ENCODE measurements around the gene ATP5F1E. TPM values are rescaled to one million over a fixed set of nuclear protein-coding genes. Genes with fewer than 3 reads are reported as not detected.

ATP5F1E gene
- total and polyA plus RNA-seq, 12 donors, result 13.3 to 131 (median 55.3) TPM

DNA sequence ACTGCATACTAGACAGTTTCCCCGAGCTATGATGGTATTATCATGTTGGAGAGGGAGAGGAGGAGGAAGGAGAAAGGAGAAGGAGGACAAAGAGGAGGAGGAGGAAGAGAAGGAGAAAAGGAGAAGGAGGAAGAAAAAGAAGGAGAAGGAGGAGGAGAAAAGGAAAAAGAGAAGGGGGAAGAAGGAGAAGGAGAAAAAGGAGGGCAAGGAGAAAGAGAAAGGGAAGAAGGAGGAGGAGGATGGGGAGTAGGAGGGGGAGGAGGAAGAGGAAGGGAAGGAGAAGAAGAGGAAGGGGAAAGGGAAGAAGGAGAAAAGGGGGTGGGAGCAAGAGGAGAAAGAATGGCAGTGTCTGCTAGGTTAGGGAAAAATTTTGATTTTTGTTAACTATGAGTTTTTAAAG is 45.6 kb upstream of the ATP5F1E start:
- Histone ChIP-seq H3K9me3 (replicated peaks in 1 of 3) (no peaks in the 10 kb centered on the region), H3K4me3 (no peak overlapping the region), H3K36me3 (replicated peaks in 1 of 2) (no peaks in the 10 kb centered on the region), H3K27ac (no peak overlapping the region), H3K4me1 (replicated peaks in 1 of 2) (no peaks in the 10 kb centered on the region), H3K27me3 (peaks cover 8% of the 10 kb centered on the region)
- intact Hi-C loops (cut with DNase I), result no loop called here
- TF ChIP-seq CTCF (IDR thresholded peaks at IDR 0.05) (no peak), POLR2A (IDR thresholded peaks at IDR 0.05) (no peak)
- 33 to 55% (median 41%) methylated on average over 1 of the region's 1 CpG for WGBS, 4 donors
- DNase-seq, result no peak

DNA sequence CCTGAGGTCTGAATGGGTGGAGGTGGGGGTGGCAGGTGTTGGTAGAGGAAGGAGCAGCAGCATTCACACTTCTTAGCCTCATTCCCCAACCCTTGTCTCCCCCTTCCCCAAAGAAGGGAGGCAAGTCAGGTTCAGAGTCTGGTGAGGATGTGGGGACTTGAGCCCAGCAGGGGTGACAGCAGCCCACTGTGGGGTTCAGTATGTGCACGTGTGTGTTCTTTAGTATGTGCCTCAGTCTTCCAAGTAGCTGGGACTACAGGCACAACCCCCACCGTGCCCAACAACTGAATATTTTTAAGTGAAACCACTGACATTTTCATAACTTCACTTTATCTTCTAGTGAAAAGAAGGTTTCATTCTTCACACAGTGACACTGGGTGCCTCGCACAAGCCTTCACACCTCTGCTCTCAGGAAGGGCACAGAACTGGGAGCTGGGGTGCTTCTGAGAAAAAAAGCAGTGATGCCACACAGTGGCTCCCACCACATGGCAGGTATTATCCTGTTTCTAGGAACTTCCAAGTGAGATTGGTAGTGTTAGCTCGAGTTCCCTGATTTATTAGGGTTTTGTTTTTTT is 43.9 kb upstream of the ATP5F1E start:
- H3K4me1 ChIP-seq (replicated peaks in 1 of 2), result no peaks in the 10 kb centered on the region
- H3K9me3 ChIP-seq (replicated peaks in 1 of 3), result no peaks in the 10 kb centered on the region
- no peak for DNase-seq
- no peaks in the 10 kb centered on the region for H3K36me3 ChIP-seq (replicated peaks in 1 of 2)
- no peak overlapping the region for H3K27ac ChIP-seq
- no peak overlapping the region for H3K4me3 ChIP-seq
- TF ChIP-seq CTCF (IDR thresholded peaks at IDR 0.05), result no peak
- no peak for TF ChIP-seq POLR2A (IDR thresholded peaks at IDR 0.05)
- WGBS, 4 donors, result 68 to 77% (median 72%) methylated on average over 4 of the region's 4 CpGs
- intact Hi-C loops (cut with DNase I), result no loop called here
- H3K27me3 ChIP-seq, result peaks cover 8% of the 10 kb centered on the region

- H3K36me3 ChIP-seq (replicated peaks in 1 of 2), result no peaks in the 10 kb centered on the region
- H3K27me3 ChIP-seq, result peaks cover 8% of the 10 kb centered on the region
- intact Hi-C loops (cut with DNase I), result no loop called here
- no peak for DNase-seq
- H3K9me3 ChIP-seq (replicated peaks in 1 of 3), result no peaks in the 10 kb centered on the region
- no peak for TF ChIP-seq CTCF (IDR thresholded peaks at IDR 0.05)
- no peak for TF ChIP-seq POLR2A (IDR thresholded peaks at IDR 0.05)
- no peak overlapping the region for H3K4me3 ChIP-seq
- no peaks in the 10 kb centered on the region for H3K4me1 ChIP-seq (replicated peaks in 1 of 2)
- 42 to 51% (median 46%) methylated on average over 3 of the region's 3 CpGs for WGBS, 4 donors
- H3K27ac ChIP-seq, result no peak overlapping the region
Observed at GRCh38 chr20:59074456-59074855, 42.3 kb upstream of the ATP5F1E start.

DNA sequence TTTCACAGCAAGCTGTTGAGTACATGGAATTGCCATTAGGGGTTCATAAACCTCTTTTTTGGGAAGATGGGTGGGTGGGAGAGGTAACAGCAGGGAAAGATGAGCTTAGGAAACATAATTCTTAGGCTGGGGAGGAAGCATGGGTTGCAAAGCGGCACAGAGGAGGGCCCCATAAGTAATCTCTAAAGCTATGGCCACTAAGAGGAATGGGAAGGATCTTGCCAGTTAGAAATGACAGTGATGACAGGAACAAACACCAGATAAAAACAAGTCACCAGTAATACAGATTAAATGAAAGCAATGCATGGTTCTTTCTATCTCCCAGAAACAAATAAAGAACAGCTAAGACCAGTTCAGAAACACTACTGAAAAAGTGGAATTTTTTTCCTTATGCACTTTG is 41.4 kb upstream of the ATP5F1E start:
- WGBS, 4 donors, result 65 to 91% (median 83%) methylated on average over 1 of the region's 1 CpG
- no peaks in the 10 kb centered on the region for H3K36me3 ChIP-seq (replicated peaks in 1 of 2)
- H3K9me3 ChIP-seq (replicated peaks in 1 of 3), result no peaks in the 10 kb centered on the region
- H3K27ac ChIP-seq, result no peak overlapping the region
- no peak for DNase-seq
- no peak overlapping the region for H3K4me3 ChIP-seq
- intact Hi-C loops (cut with DNase I), result no loop called here
- TF ChIP-seq CTCF (IDR thresholded peaks at IDR 0.05) (no peak), POLR2A (IDR thresholded peaks at IDR 0.05) (no peak)
- no peaks in the 10 kb centered on the region for H3K4me1 ChIP-seq (replicated peaks in 1 of 2)
- H3K27me3 ChIP-seq, result peaks cover 8% of the 10 kb centered on the region

All from adrenal gland (tissue), 12 donors.